GM23338 (cell line): ENCODE data around the gene FGF5. TPM values are rescaled to one million over a fixed set of nuclear protein-coding genes. Genes with fewer than 3 reads are reported as not detected.

Experiments used
- ATAC-seq: fragments of 200-7000 bp; cut with Tn5 transposase; 3 replicates; pipeline ENCODE4 v1.9.1; 2020
- DNase-seq: peaks from one replicate; pipeline ENCODE4 v3.0.0-alpha.2; 2015; ENCODE audit warnings: low spot score
- H2AFZ ChIP-seq: fragments of 200-600 bp; sonication (generic); 2 replicates; pipeline ENCODE4 v1.8.0; 2016; ENCODE audit warnings: antibody characterized with exemption, mild to moderate bottlenecking, moderate library complexity
- H3F3A ChIP-seq: fragments of 200-600 bp; sonication (generic); replicated peaks from 2 replicates; pipeline ENCODE4 v1.8.0; 2017; ENCODE audit warnings: antibody characterized with exemption, mixed run types, low read depth
- H3K27ac ChIP-seq: fragments of 200-600 bp; sonication (generic); 2 replicates; pipeline ENCODE4 v1.6.1; 2016; ENCODE audit warnings: low read depth
- H3K27me3 ChIP-seq: fragments of 200-600 bp; sonication (generic); 2 replicates; pipeline ENCODE4 v1.8.0; 2016; ENCODE audit warnings: mild to moderate bottlenecking, mixed run types, moderate library complexity; ENCODE audit not compliant: insufficient read depth
- H3K36me3 ChIP-seq: fragments of 200-600 bp; sonication (generic); 2 replicates; pipeline ENCODE4 v1.8.0; 2016; ENCODE audit warnings: mild to moderate bottlenecking; ENCODE audit not compliant: insufficient read depth
- H3K4me1 ChIP-seq: fragments of 200-600 bp; sonication (generic); 2 replicates; pipeline ENCODE4 v1.8.0; 2016; ENCODE audit warnings: mild to moderate bottlenecking, moderate library complexity; ENCODE audit not compliant: insufficient read depth
- H3K4me2 ChIP-seq: fragments of 200-600 bp; sonication (generic); 2 replicates; pipeline ENCODE4 v1.7.1; 2017; ENCODE audit warnings: mixed run types
- H3K4me3 ChIP-seq: fragments of 200-600 bp; sonication (generic); 2 replicates; pipeline ENCODE4 v1.6.1; 2016; ENCODE audit warnings: mixed run types
- H3K79me2 ChIP-seq: fragments of 200-600 bp; sonication (generic); replicated peaks from 2 replicates; pipeline ENCODE4 v1.8.0; 2017; ENCODE audit warnings: mild to moderate bottlenecking; ENCODE audit not compliant: insufficient read depth
- H3K9me2 ChIP-seq: fragments of 200-600 bp; sonication (generic); 2 replicates; pipeline ENCODE4 v1.8.0; 2017; ENCODE audit not compliant: insufficient read depth
- H4K20me1 ChIP-seq: fragments of 200-600 bp; sonication (generic); replicated peaks from 2 replicates; pipeline ENCODE4 v1.8.0; 2017; ENCODE audit warnings: mild to moderate bottlenecking; ENCODE audit not compliant: insufficient read depth
- H3K27ac Mint-ChIP-seq: 2 replicates; pipeline ENCODE4 v1.8.0; 2020; ENCODE audit warnings: inconsistent platforms, mild to moderate bottlenecking, moderate library complexity, mixed read lengths
- H3K27me3 Mint-ChIP-seq: 3 replicates; pipeline ENCODE4 v1.8.0; 2022; ENCODE audit warnings: low read depth, mild to moderate bottlenecking, moderate library complexity, mixed read lengths, inconsistent platforms; ENCODE audit not compliant: insufficient read depth, poor library complexity
- H3K36me3 Mint-ChIP-seq: 3 replicates; pipeline ENCODE4 v1.8.0; 2021; ENCODE audit warnings: low read depth, mild to moderate bottlenecking, inconsistent platforms, moderate library complexity, mixed read lengths
- H3K4me1 Mint-ChIP-seq: 3 replicates; pipeline ENCODE4 v1.8.0; 2020; ENCODE audit warnings: mild to moderate bottlenecking, inconsistent platforms, mixed read lengths
- H3K4me3 Mint-ChIP-seq: 3 replicates; pipeline ENCODE4 v1.8.0; 2021; ENCODE audit warnings: moderate library complexity, mild to moderate bottlenecking, inconsistent platforms, mixed read lengths
- H3K9me3 Mint-ChIP-seq: 3 replicates; pipeline ENCODE4 v1.8.0; 2020; ENCODE audit warnings: moderate library complexity, mild to moderate bottlenecking, inconsistent platforms, mixed read lengths
- EZH2 ChIP-seq: fragments of 200-600 bp; sonication (generic); IDR thresholded peaks from one replicate; pipeline ENCODE4 v1.8.0; 2017; ENCODE audit warnings: antibody characterized with exemption, mild to moderate bottlenecking, low read depth; ENCODE audit not compliant: unreplicated experiment
- EZH2phosphoT487 ChIP-seq: fragments of 200-600 bp; sonication (generic); IDR thresholded peaks from one replicate; pipeline ENCODE4 v1.8.1; 2018; ENCODE audit warnings: antibody characterized with exemption; ENCODE audit not compliant: unreplicated experiment
- JUNB ChIP-seq: IDR thresholded peaks from one replicate; pipeline ENCODE4 v1.6.1; 2016; ENCODE audit warnings: antibody characterized with exemption; ENCODE audit not compliant: unreplicated experiment
- NANOG ChIP-seq: IDR thresholded peaks from 2 replicates; pipeline ENCODE4 v1.6.1; 2016; ENCODE audit warnings: antibody characterized with exemption, borderline replicate concordance
- POLR2AphosphoS5 ChIP-seq: IDR thresholded peaks from 2 replicates; pipeline ENCODE4 v1.6.1; 2016; ENCODE audit warnings: antibody characterized with exemption, low read depth
- STAT1 ChIP-seq: IDR thresholded peaks from one replicate; pipeline ENCODE4 v1.6.1; 2016; ENCODE audit warnings: antibody characterized with exemption; ENCODE audit not compliant: unreplicated experiment
- ZNF114 ChIP-seq: fragments of 250-450 bp; sonication (Bioruptor Pico); IDR thresholded peaks from 2 replicates; pipeline ENCODE4 v1.5.0; 2020; ENCODE audit warnings: mild to moderate bottlenecking, moderate library complexity
- ZNF462 ChIP-seq: fragments of 250-450 bp; sonication (Bioruptor Pico); IDR thresholded peaks from 2 replicates; pipeline ENCODE4 v1.5.0; 2020; ENCODE audit warnings: mild to moderate bottlenecking, moderate library complexity
- polyA plus RNA-seq: library from polyadenylated mRNA; unstranded; fragments of >200 nt; fragmentation: Nextera tagmentation; extraction: Ambion mirVana; gene quantifications from 2 replicates; pipeline ENCODE4 v1.2.1, GENCODE V29; 2016
- total RNA-seq: library from RNA; depleted of rRNA; stranded (reverse); fragments of >200 nt; shearing (Covaris generic); gene quantifications from 2 replicates; pipeline ENCODE4 v1.2.3, GENCODE V29; 2014
- TF ChIP-seq, protein P1 (sequence below), 2 experiments: fragments of 200-600 bp in 1 of 2; sonication (generic) in 1 of 2; conservative IDR thresholded peaks; 2 replicates each; pipeline versions ENCODE4 v1.5.1 to v1.6.1; 2016 to 2017; ENCODE audit warnings: antibody characterized with exemption in 2 of 2, low read depth in 2 of 2, mild to moderate bottlenecking in 2 of 2, moderate library complexity in 1 of 2

FGF5 gene
- total and polyA plus RNA-seq, 2 experiments from 2014 or later: not detected

DNA sequence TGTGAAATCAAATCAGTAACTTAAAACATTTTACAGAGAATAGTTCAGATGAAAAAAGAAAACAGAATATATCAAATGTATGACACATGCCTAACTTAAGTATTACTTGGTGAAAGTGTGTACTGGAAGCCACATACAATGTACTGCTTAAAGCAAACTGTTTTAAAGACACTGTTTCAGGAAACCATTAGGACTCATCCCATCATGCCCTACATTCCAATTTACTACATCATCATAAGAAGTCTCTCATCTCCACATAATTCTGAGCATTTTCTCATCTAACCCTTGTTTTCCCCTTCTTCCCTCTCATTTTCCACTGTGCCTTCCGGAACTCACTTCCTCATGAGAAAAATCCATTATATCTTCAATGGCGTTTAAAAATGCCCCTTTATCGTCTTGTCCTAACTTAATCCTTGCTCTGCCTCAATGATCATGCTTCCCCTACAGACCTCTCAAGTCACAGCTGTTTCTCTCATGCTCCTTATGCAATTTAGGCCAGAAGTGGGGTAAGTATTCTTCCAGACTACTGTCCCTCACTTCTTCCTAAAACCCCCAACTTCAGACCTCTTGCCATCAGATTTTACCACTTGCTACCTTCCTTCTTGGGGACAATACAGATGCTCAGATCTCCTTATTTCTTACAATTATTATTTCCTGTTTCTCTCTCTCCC lies 26.8 kb upstream of the FGF5 start:
- DNase-seq: no peak
- H3K27ac ChIP-seq: no peak overlapping the region
- no peak overlapping the region for H3K4me3 Mint-ChIP-seq
- no peak overlapping the region for H3K4me2 ChIP-seq
- H3K9me3 Mint-ChIP-seq: no peaks in the 10 kb centered on the region
- ATAC-seq: no peak
- no peak overlapping the region for H3K27ac Mint-ChIP-seq
- H3K9me2 ChIP-seq: no peaks in the 10 kb centered on the region
- no peak overlapping the region for H2AFZ ChIP-seq
- TF ChIP-seq EZH2phosphoT487 (no peak), ZNF114 (CRISPR knock-in tag) (no peak), ZNF462 (CRISPR knock-in tag) (no peak), JUNB (no peak), EZH2 (no peak), NANOG (no peak), POLR2AphosphoS5 (no peak), STAT1 (no peak)
- TF ChIP-seq, protein P1, sequence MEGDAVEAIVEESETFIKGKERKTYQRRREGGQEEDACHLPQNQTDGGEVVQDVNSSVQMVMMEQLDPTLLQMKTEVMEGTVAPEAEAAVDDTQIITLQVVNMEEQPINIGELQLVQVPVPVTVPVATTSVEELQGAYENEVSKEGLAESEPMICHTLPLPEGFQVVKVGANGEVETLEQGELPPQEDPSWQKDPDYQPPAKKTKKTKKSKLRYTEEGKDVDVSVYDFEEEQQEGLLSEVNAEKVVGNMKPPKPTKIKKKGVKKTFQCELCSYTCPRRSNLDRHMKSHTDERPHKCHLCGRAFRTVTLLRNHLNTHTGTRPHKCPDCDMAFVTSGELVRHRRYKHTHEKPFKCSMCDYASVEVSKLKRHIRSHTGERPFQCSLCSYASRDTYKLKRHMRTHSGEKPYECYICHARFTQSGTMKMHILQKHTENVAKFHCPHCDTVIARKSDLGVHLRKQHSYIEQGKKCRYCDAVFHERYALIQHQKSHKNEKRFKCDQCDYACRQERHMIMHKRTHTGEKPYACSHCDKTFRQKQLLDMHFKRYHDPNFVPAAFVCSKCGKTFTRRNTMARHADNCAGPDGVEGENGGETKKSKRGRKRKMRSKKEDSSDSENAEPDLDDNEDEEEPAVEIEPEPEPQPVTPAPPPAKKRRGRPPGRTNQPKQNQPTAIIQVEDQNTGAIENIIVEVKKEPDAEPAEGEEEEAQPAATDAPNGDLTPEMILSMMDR (conservative IDR thresholded peaks at IDR 0.05; ENCODE audit: low read depth in 2 of 2): no peak
- H3F3A ChIP-seq: no peaks in the 10 kb centered on the region
- no peaks in the 10 kb centered on the region for H3K4me1 ChIP-seq
- no peaks in the 10 kb centered on the region for H3K79me2 ChIP-seq
- no peaks in the 10 kb centered on the region for H3K36me3 Mint-ChIP-seq
- no peaks in the 10 kb centered on the region for H3K36me3 ChIP-seq
- no peaks in the 10 kb centered on the region for H3K27me3 Mint-ChIP-seq
- no peak overlapping the region for H3K4me3 ChIP-seq
- no peaks in the 10 kb centered on the region for H3K27me3 ChIP-seq
- H4K20me1 ChIP-seq: no peaks in the 10 kb centered on the region
- no peaks in the 10 kb centered on the region for H3K4me1 Mint-ChIP-seq
